Left forelimb (tissue), 1 donor: ENCODE measurements around the gene AGBL4.

Experiments used
- DNase-seq: peaks from one replicate; pipeline ENCODE4 v3.0.0-alpha.2; 2018; ENCODE audit warnings: low spot score

Gene AGBL4

DNA sequence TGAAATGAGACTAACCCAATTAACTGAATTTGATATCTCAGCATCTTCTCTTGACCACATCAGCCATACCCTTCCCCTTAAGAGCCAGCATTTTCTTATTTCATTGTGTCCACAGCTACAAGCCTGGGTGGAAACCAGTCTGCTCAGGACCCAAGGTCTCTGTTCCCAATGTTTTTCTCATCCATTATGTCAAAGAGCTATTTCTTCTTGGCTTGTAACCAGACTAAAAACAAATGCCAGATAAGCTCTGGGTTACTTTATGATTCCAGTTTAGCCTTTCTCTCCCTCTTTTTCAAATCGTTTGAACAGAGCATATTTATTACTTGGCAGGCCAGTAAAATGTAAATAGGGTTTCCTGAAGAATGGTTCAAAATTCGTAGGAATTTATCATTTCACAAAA, 1442.5 kb downstream of the AGBL4 start:
- DNase-seq = no peak

- DNase-seq = no peak
Observed at GRCh38 chr1:48576565-48576964, 1447.2 kb downstream of the AGBL4 start.

DNA sequence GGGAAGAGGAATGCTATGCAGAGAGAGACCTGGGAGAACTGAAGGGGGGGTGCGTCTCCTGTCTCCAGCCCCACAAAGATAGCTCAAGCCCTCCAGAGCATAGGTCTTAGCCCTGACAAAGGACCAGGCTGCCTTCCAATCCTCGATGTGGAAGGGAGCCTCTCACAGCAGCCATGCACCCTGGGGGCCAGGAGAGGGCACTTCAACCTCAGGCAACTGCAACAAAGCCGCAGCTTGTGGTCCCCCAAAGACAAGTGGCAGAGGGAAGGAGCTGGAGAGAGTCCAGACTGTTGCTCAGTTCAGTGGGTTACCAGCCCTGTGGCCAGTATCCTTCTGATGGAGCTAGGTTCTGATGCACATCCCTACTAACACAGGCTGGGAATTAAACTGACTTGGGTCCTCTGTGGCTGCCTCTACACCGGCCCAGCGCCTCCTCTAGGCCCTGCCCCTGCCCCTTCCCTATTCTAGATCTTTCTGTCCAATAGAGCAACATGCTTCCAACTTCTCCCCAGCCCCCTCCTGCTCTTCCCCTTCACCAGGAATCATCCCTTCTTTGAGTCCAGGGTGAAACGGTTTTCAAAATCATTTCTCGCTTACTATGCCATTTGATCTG, 1451.0 kb downstream of the AGBL4 start:
- no peak for DNase-seq

- no peak for DNase-seq
Observed at GRCh38 chr1:48572134-48572533, 1451.6 kb downstream of the AGBL4 start.

GRCh38 chr1:48571303-48571987, 1452.3 kb downstream of the AGBL4 start:
- DNase-seq = no peak

DNA sequence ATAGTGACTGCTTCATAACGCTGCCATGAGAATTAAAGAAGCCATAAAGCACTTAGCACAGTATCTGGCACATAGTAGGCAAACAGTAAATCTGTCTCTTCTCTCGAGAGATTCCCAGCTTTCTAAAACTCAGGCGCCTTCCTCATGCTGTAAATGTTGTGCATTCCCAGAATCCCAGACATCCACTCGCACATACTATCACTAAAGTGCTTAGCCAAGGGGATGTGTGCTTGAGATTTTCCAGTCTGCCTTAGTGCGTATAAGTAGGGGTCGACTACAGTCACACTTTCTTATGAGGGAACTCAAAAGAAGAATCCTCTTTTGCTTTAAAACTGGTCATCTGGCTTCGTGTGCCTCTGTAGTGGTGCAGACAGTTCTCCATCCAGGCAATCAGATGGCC, 1453.2 kb downstream of the AGBL4 start:
- no peak for DNase-seq

GRCh38 chr1:48568501-48568900, 1455.3 kb downstream of the AGBL4 start:
- no peak for DNase-seq

DNA sequence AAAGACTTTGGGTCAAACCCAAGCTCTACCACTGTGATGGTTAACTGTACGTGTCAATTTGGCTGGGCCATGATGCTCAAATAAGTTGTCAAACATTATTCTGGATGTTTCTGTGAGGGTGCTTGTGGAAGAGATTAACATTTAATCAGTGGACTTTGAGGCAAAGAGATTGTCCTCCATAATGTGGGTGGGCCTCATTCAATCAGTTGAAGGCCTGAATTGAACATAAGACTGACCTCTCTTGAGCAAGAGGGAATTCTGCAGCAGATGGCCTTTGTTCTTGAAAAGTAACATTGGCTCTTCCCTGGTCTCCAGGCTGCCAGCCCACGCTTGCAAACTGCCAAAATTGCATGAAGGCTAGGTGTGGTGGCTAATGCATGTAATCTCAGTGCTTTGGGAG, 1457.3 kb downstream of the AGBL4 start:
- DNase-seq = no peak

DNA sequence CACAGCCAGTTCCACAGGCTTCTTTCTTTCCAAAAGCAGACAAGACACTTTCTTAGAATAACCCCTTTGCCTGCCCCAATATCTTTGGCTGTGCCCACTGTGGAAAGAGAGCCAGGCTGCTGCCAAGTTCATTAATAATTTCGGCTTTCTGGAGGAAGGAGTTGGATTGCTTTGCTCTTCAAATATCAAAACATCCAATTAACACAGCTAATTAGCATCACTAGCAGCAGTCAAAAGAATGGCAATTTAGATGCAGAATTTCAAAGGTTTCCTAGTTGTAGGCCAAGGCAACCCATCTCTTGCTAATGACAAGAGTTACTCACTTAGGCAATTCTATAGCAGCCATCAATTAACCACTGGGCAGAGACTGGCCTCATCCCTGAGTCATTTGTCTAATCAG, 1460.7 kb downstream of the AGBL4 start:
- no peak for DNase-seq

DNA sequence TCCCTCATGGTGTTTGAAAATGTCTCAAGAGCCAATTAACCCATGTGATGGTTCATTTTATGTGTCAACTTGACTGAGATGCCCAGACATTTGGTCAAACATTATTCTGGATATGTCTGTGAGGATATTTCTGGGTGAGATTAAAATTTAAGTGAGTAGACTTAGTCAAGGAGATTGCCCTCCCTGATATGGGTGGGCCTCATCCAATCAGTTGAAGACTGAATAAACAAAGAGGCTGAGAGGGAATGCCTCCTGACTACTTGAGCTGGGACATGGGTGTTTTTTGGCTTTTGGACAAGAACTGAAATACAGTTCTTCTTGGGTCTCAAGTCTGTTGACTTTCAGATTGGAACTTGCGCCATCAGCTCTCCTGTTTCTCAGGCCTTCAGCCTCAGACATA, 1462.3 kb downstream of the AGBL4 start:
- DNase-seq = no peak

GRCh38 chr1:48560577-48560976, 1463.2 kb downstream of the AGBL4 start:
- DNase-seq = no peak

DNA sequence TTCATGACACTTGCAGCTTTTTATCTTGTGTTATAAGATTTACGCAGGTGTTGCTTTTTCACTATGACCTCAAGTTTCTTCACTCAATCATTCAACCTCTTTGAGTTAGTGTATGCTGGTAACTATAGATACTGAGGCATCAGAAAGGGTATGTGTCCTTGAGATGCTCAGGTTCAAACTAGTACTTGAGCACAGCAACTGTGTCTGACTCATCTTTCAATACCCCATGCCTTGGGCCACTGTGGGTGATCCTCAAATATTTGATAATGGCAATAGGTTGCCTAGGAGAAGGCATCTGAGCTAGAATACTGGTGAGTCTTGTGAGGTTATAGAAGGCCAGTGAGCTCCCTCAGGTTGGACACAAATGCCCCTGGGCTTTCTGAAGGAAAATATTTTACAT, 1463.6 kb downstream of the AGBL4 start:
- DNase-seq = no peak

GRCh38 chr1:48558366-48558765, 1465.4 kb downstream of the AGBL4 start:
- DNase-seq = no peak

- no peak for DNase-seq
Observed at GRCh38 chr1:48556186-48556850, 1467.4 kb downstream of the AGBL4 start.

DNA sequence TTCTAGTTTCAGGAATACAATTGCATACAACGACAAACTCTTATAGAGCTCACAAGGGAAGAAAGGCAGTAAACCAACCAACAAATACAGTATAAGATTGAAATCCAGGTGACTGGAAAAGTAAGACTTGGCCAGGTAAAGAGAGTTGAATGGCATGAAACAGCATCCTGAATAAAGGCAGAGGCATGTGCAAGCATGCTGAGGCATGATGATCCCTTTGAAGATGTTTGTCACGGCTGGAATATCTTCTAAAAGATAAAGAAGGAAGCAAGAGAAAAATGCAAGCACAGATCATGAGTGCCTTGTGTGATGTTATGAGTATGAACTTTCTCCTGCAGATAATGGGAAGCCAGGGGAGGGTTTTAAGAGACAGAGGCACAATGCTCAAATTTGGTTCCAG, 1468.5 kb downstream of the AGBL4 start:
- DNase-seq = no peak

- no peak for DNase-seq
Observed at GRCh38 chr1:48552903-48553606, 1470.7 kb downstream of the AGBL4 start.

- DNase-seq = no peak
Observed at GRCh38 chr1:48552420-48552819, 1471.3 kb downstream of the AGBL4 start.

DNA sequence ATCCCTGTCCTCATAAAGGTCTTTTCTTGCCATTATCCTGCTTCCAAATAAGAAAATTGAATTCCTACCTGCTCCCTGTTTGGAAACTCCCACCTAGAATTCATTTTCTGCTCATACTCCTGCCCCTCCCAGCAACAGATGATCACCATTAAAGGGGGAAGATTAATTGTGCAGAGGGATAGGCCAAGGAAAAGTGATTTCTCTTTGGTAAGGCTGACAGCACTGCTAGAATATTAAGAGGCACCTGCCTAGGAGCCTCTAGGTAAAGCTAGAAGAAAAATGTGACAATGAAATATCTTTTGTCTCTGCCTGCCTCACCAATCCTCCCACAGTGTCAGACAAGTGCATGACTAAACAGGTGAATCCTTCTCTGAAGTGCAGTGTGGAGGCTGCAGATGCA, 1474.8 kb downstream of the AGBL4 start:
- no peak for DNase-seq

DNA sequence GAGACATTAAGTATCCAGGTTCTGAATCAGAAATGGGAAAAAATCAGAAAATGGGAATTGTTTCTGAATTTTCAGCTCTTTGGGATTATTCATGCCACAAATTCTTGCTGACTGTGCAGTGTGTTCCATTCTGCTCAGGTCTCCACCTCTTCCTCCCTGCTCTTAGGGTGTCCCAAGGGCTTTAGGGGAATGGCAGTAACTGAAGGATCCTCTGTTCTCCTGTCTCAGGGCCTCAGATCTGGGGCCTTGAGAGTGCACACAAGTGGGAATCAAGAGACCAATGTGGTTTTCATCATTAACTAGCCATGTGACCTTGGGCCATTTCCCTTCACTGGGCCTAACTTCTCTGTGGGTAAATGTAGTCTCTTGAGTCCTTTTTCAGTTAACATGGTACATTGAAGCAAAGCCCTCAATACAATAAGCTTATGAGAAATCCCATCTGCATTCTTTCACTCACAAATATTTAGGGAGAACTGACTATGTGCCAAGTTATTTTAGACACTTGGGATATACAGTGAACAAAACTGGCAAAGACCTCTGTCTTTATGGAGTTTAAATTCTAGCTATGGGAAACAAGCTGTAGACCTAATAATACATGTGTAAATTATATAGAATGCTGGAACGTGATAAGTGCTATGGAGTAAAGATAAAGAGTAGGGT, 1476.1 kb downstream of the AGBL4 start:
- no peak for DNase-seq

DNA sequence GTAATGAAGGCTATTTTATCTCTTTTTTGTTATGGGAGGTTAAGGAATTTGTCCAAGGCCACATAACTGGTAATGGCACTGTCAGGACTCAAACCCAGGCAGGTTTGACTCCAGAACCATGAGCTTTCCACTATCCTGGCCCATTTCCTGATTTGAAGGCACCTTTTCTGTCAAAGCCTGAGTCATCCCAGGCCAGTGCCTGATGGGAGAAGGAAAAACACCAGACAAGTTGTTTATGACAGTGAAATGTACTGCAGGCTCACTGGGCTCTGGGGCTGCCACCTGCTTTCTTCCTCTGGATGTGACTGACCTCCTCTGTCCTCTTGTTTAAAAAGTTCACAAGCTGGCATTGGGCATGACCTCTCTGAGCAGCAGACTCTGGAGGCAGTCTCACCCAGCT, 1479.9 kb downstream of the AGBL4 start:
- no peak for DNase-seq

GRCh38 chr1:48540587-48540986, 1483.2 kb downstream of the AGBL4 start:
- no peak for DNase-seq

DNA sequence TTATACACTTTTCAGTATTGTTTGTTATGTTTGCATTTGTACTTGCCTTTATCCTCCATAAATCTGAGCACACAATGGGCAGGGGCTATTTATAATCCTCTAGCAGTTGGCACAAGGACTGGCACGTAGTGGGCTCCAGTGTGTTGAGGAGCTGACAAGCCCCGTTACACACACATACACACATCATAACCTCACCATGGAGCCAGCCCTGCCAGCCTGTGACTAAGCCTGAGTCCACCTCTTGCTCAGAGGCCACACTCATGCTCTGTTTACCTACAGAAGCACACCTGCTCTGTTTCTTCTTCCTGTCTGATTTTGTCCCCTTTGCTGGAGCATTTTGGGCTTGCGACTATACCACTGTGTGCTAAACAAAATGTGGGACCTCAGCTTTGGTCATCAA, 1487.3 kb downstream of the AGBL4 start:
- no peak for DNase-seq
